CD1c-positive myeloid dendritic cell (primary cell): ENCODE results near the gene IL6R.
"Not testable (repeated sequence)": the region's sequence is repeated elsewhere in the genome, so short reads cannot be mapped to it uniquely, and the experiment has no call there.

Experiments used
- DNase-seq: peaks from one replicate; pipeline ENCODE4 v3.0.0-alpha.2; 2016; ENCODE audit errors: extremely low spot score

The IL6R gene

DNA sequence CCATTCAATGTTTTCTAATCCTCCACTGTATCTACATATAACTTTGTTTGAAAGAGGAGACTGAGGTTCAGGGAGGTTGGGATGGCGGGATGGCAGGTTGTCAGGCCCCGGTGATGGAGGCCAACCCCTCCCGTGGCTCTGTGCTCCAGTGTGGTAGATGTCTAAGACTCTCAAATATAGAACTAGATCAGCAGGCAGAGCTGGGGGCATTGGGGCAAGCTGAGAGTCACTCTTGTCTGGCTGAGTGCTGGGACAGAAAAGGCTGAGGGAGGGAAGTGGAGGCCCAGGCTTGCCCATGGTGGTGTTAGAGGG, 1.7 kb downstream of the IL6R start:
- DNase-seq = no peak

DNA sequence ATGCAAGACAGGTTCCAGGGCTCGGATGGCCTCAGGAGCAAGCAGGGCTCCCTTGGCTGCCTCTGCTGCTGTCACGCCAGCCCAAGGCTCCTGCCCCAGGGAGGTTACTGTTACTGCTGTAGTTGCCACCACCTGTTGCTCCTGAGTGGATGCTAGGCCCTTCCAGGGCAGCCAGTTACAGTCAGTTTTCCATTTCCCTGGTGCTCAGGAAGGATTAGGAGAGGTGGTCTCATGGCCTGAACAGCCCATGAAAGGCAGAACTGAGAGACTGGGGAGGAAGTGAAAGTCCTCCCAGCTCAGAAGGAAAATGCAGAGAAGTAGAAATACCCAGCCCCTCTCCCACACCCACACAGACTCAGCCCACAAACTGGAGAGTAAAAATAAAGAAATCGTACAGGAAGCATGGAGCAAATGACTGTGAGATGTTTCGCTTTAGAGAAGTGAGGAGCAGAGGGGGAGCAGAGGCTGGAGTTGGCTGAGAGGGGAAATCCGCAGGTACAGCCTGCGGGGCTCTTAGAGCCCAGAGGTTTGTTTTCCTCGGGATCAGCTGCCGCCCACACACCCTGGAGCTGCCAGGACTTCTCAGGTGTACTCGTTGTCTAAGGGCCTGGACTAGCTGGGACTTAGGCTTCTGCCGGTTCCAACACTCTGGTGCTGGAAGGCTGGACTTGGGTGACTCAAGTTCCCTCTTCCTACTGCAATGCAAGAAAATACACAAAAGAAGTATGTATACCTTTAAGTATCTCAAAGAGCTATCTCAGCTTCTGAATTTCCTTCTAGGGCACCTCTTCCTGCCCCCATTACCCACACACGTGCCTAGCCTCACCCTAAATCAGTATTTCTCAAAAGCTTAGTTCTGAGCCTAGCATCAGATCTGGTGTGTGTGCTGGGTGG, 2.3 kb downstream of the IL6R start:
- peak; percentile 96 for DNase-seq

GRCh38 chr1:154408174-154408777, 3.1 kb downstream of the IL6R start:
- peak; percentile 59 for DNase-seq

DNA sequence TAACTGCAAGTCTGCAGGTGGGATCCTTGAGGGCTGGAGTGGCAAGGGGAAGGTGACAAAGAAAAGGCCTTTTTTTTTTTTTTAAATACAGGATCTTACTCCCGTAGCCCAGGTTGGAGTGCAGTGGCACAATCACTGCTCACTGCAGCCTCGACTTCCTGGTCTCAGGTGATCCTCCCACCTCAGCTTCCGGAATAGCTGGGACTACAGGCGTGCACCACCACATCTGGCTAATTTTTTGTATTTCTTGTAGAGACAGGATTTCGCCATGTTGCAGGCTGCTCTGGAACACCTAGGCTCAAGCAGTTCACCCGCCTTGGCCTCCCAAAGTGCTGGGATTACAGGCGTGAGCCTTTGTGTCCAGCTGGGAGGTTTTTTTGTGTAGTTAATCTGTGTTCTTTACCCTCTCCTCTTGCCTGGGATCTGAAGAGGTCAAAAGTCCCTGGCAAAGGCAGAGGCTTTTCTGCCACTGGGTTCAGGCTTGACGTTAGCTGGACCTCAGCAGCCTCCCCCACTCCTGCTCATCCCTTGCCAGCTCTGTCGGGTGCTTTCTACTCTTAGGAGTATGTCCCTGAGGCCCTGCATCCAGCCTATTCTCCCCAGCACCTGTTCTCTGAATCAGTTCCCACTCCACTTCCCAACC, 5.2 kb downstream of the IL6R start:
- no peak for DNase-seq

DNA sequence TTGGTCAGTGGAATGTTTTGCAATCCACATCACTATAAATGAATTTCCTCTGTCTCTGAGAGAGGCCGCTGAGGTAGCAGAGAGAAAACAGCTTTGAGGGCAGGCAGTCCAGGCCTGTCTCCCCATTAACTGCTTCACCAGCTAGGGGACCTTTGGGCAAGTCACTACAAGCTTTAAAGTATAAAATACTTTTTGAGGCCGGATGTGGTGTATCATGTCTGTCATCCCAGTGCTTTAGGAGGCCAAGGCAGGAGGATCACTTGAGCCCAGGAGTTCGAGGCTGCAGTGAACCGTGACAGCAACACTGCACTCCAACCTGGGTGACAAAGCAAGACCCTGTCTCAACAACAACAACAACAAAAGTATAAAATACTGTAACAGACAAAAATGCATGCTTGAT, 6.4 kb downstream of the IL6R start:
- DNase-seq = no peak

- DNase-seq = no peak
Observed at GRCh38 chr1:154413177-154413783, 8.1 kb downstream of the IL6R start.

DNA sequence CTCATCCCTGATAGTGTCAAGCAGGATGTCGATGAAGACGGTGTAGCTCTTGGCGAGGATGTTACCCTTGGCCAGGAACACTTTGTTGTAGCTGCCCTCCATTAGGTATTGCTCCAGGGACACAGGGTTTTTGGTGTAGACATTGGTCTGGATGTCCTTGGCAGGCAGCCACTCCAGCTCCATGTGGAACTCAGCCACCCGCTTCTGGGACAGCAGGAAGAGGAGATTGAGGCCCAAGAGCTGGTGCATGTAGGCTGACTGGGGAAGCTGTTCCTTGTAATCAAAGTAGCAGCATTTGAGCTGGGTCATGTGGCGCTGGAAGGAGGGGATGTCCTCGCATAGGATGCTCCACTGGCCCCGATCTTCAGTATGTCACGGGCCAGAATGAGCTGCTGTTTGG, 9.5 kb downstream of the IL6R start:
- DNase-seq = no peak

- no peak for DNase-seq
Observed at GRCh38 chr1:154416471-154417337, 11.6 kb downstream of the IL6R start.

- DNase-seq = no peak
Observed at GRCh38 chr1:154417338-154417608, 12.1 kb downstream of the IL6R start.

- no peak for DNase-seq
Observed at GRCh38 chr1:154418062-154418921, 13.1 kb downstream of the IL6R start.

DNA sequence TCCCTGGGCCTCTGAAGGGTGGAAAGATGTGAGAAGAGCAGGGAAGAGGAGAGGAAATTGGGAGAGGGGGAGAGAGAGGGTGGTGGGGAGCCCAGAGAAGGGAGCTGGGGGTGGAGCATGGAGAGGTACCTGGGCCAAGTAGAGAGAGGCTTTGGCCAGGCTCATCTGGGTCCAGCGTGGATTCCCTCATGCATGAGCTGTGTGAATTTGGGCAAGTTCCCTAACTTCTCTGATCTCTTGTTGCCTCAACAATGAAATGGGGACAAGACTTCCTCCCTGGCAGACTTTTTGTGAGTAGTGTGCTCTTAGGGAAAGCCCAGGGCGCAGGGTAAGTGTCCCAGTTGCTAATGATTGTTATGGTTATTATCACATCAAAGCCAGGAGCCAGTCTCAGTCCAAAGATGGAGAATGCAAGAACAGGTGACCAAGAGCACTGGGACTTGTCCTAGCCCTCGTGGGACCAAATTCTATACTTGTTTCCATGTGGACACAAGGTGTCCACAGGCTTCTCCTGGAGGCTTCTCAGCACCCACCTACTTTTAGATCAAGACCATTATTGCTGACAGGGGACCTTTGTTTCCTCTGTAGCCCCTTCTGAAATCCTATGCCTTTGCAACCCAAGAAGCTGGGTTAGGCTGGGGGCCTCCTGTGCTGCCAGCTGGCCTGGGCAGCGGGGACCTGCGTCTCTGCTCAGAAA, 13.9 kb downstream of the IL6R start:
- DNase-seq = no peak

GRCh38 chr1:154419620-154420571, 14.8 kb downstream of the IL6R start:
- peak; percentile 82 for DNase-seq

- no peak for DNase-seq
Observed at GRCh38 chr1:154420961-154421924, 16.1 kb downstream of the IL6R start.

DNA sequence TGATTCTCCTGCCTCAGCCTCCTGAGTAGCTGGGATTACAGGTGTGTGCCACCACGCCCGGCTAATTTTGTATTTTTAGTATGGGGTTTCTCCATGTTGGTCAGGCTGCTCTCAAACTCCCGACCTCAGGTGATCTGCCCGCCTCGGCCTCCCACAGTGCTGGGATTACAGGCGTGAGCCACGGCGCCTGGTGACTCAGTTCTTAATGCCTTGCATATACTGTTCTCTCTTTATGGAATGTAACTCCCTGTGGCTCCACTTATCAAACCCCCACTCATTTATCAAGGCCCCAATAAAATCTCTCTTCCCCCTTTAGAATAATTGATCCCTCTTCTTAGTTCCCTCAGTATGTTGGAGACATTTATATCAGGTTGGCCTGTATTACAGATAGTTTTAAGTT, 16.9 kb downstream of the IL6R start:
- not testable (repeated sequence) for DNase-seq

DNA sequence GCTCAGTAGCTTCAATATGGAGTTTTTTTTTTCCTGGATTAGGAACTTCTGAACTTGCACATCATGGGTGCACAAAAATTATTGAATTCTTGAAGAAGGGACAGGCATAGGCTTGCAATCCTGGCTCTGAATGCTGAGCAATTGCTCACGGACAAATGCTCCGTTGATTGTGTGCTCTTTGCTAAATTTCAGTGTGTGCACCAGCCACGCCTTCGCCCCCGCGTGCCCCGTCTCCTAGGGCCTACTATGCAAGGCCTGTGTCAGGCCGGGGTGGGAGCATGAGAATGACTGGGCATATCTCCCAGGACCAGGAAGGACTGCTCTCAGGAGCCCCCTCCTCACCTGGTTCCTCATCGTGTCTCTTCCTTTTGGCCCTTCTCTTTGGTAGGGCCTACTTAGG, 17.4 kb downstream of the IL6R start:
- no peak for DNase-seq

- DNase-seq = peak; percentile 78
Observed at GRCh38 chr1:154423304-154423987, 18.3 kb downstream of the IL6R start.

DNA sequence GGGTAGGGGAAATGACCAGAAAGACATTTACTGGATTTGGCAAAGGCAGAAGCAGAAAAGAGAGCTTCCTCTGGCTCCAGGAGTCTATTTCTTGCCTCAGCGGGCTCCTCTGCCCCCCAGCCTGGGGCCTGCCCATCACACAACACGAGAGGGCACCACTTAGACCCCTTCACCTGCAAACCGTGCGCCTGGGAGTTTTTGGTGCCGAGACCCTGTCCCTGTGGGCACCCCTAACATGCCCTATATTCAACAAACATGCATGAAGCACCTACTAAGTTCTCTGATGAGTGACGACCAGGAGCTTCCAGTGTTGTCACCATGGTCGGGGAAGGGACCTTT, 18.8 kb downstream of the IL6R start:
- DNase-seq = no peak

GRCh38 chr1:154425172-154425571, 20.0 kb downstream of the IL6R start:
- peak; percentile 64 for DNase-seq
